Liver (tissue), 9 donors: ENCODE data around the gene ARHGEF19. TPM values are rescaled to one million over a fixed set of nuclear protein-coding genes. Genes with fewer than 3 reads are reported as not detected.
A peak's percentile ranks its signal among the peaks of the same experiment; 100 is the strongest.

ENCODE experiments used
- DNase-seq: peaks from one replicate; pipeline ENCODE4 v3.0.0-alpha.2; 2017; ENCODE audit warnings: low spot score
- H3K27ac ChIP-seq, 2 donors: one replicate each; pipeline ENCODE4 v1.7.0; 2013; ENCODE audit warnings: inconsistent platforms in 2 of 2, low read length in 2 of 2, control low read depth in 1 of 2, low read depth in 1 of 2, mild to moderate bottlenecking in 1 of 2
- H3K27me3 ChIP-seq, 4 donors: one replicate each; pipeline versions ENCODE4 v1.6.1 to v1.7.0; 2013; ENCODE audit warnings: low read length in 3 of 4, inconsistent platforms in 1 of 4, mild to moderate bottlenecking in 1 of 4, moderate library complexity in 1 of 4; ENCODE audit not compliant: control insufficient read depth in 4 of 4, insufficient read depth in 4 of 4
- H3K36me3 ChIP-seq, 4 donors: one replicate each; pipeline versions ENCODE4 v1.6.1 to v1.7.0; 2013; ENCODE audit warnings: low read length in 3 of 4, mild to moderate bottlenecking in 3 of 4, low read depth in 1 of 4, moderate library complexity in 1 of 4; ENCODE audit not compliant: control insufficient read depth in 4 of 4, insufficient read depth in 3 of 4
- H3K4me1 ChIP-seq, 4 donors: one replicate each; pipeline versions ENCODE4 v1.6.1 to v1.7.0; 2013; ENCODE audit warnings: low read length in 3 of 4, mild to moderate bottlenecking in 3 of 4, moderate library complexity in 1 of 4; ENCODE audit not compliant: control insufficient read depth in 4 of 4, insufficient read depth in 4 of 4
- H3K4me3 ChIP-seq, 3 donors: one replicate each; pipeline versions ENCODE4 v1.6.1 to v1.7.0; 2013; ENCODE audit warnings: low read length in 3 of 3, control low read depth in 1 of 3, low read depth in 1 of 3, mild to moderate bottlenecking in 1 of 3
- H3K9ac ChIP-seq, 2 donors: one replicate each; pipeline ENCODE4 v1.7.0; 2013; ENCODE audit warnings: low read length in 2 of 2, mild to moderate bottlenecking in 2 of 2, moderate library complexity in 2 of 2, control low read depth in 1 of 2, low read depth in 1 of 2
- H3K9me3 ChIP-seq, 4 donors: one replicate each; pipeline versions ENCODE4 v1.6.1 to v1.7.0; 2013; ENCODE audit warnings: low read length in 3 of 4; ENCODE audit not compliant: control insufficient read depth in 4 of 4
- ATF3 ChIP-seq: IDR thresholded peaks from 2 replicates; pipeline ENCODE4 v1.6.1; 2016; ENCODE audit warnings: antibody characterized with exemption
- CTCF ChIP-seq: fragments of 150-350 bp; IDR thresholded peaks from 2 replicates; pipeline ENCODE4 v1.5.1; 2017; ENCODE audit warnings: improper control_type of control experiment, low read depth, low read length; ENCODE audit not compliant: missing input control
- EGR1 ChIP-seq, 2 donors: IDR thresholded peaks; 2 replicates each; pipeline ENCODE4 v1.6.1; 2016 to 2018; ENCODE audit warnings: antibody characterized with exemption in 2 of 2, low read depth in 2 of 2
- FOXA1 ChIP-seq: IDR thresholded peaks from 2 replicates; pipeline ENCODE4 v1.6.1; 2016; ENCODE audit warnings: antibody characterized with exemption
- FOXA2 ChIP-seq: IDR thresholded peaks from 2 replicates; pipeline ENCODE4 v1.6.1; 2016; ENCODE audit warnings: antibody characterized with exemption
- GABPA ChIP-seq, 2 donors: IDR thresholded peaks in 1 of 2; conservative IDR thresholded peaks in 1 of 2; 2 replicates each; pipeline ENCODE4 v1.6.1; 2016; ENCODE audit warnings: antibody characterized with exemption in 2 of 2, mild to moderate bottlenecking in 1 of 2, moderate library complexity in 1 of 2
- HNF4A ChIP-seq, 2 donors: conservative IDR thresholded peaks; 2 replicates each; pipeline ENCODE4 v1.6.1; 2016; ENCODE audit warnings: antibody characterized with exemption in 2 of 2, mild to moderate bottlenecking in 2 of 2
- HNF4G ChIP-seq: IDR thresholded peaks from 2 replicates; pipeline ENCODE4 v1.6.1; 2016; ENCODE audit warnings: antibody characterized with exemption
- JUND ChIP-seq, 2 donors: IDR thresholded peaks; 2 replicates each; pipeline ENCODE4 v1.6.1; 2016; ENCODE audit warnings: antibody characterized with exemption in 2 of 2
- MAX ChIP-seq: IDR thresholded peaks from 2 replicates; pipeline ENCODE4 v1.6.1; 2016; ENCODE audit warnings: antibody characterized with exemption
- NR2F2 ChIP-seq: IDR thresholded peaks from 2 replicates; pipeline ENCODE4 v1.6.1; 2016; ENCODE audit warnings: antibody characterized with exemption
- RAD21 ChIP-seq, 2 donors: IDR thresholded peaks; 2 replicates each; pipeline ENCODE4 v1.6.1; 2016; ENCODE audit warnings: antibody characterized with exemption in 2 of 2, mild to moderate bottlenecking in 2 of 2
- REST ChIP-seq: IDR thresholded peaks from 2 replicates; pipeline ENCODE4 v1.6.1; 2016; ENCODE audit warnings: antibody characterized with exemption, mild to moderate bottlenecking
- SP1 ChIP-seq: IDR thresholded peaks from 2 replicates; pipeline ENCODE4 v1.6.1; 2018; ENCODE audit warnings: antibody characterized with exemption, mild to moderate bottlenecking
- YY1 ChIP-seq: IDR thresholded peaks from 2 replicates; pipeline ENCODE4 v1.6.1; 2016; ENCODE audit warnings: antibody characterized with exemption, mild to moderate bottlenecking
- ZBTB33 ChIP-seq: IDR thresholded peaks from 2 replicates; pipeline ENCODE4 v1.6.1; 2016; ENCODE audit warnings: antibody characterized with exemption
- WGBS: extraction: QIAGEN DNeasy Blood & Tissue Kit; methylation state at CpG from one replicate; pipeline ENCODE4 v1.1.7; 2013; 5-methylcytosine and 5-hydroxymethylcytosine counted together
- polyA plus RNA-seq, 2 donors: library from polyadenylated mRNA; stranded (reverse) in 1 of 2; unstranded in 1 of 2; fragments of 200-250 nt in 1 of 2; fragments of >200 nt in 1 of 2; fragmentation: Nextera tagmentation in 1 of 2; extraction: Ambion mirVana in 1 of 2; gene quantifications; one replicate each; pipeline versions ENCODE4 v1.2.1 to v1.2.3, GENCODE V29; 2013 to 2015
- total RNA-seq, 2 donors: library from RNA; depleted of rRNA; stranded (reverse); fragments of >200 nt; gene quantifications; one replicate each; pipeline ENCODE4 v1.2.3, GENCODE V29; 2014
- donor health status: healthy.
- donor health status: healthy.
- donor health status: healthy.
- donor health status: healthy.
- donor health status: healthy.

ARHGEF19 gene
- total and polyA plus RNA-seq, 4 donors = 0.79 to 3.2 (median 2.5) TPM

- Histone ChIP-seq H3K27me3 (no peaks in the 10 kb centered on the region), H3K4me3 (no peak overlapping the region), H3K9ac (no peak overlapping the region), H3K36me3 (no peaks in the 10 kb centered on the region), H3K4me1 (peaks cover 25 to 86% (median 62%) of the 10 kb centered on the region in 4 donors), H3K27ac (peak overlapping the region; percentile 48 to 83), H3K9me3 (no peaks in the 10 kb centered on the region)
- DNase-seq = no peak
- TF ChIP-seq SP1 (no peak), MAX (no peak), FOXA1 (no peak), ATF3 (no peak), EGR1 (IDR thresholded peaks at IDR 0.05; ENCODE audit: low read depth in 2 of 2) (no peak), YY1 (no peak), REST (no peak), FOXA2 (no peak), HNF4A (conservative IDR thresholded peaks at IDR 0.05) (no peak), RAD21 (IDR thresholded peaks at IDR 0.05) (no peak), GABPA (IDR thresholded peaks at IDR 0.05 in 1 of 2, conservative IDR thresholded peaks at IDR 0.05 in 1 of 2) (no peak), JUND (IDR thresholded peaks at IDR 0.05) (no peak), HNF4G (no peak), NR2F2 (no peak)
- WGBS = 85% methylated on average over 13 of the region's 13 CpGs
Measured at GRCh38 chr1:16180291-16180824, 32.1 kb downstream of the ARHGEF19 start.

GRCh38 chr1:16178596-16179497 is 33.6 kb downstream of the ARHGEF19 start:
- DNase-seq = no peak
- WGBS = 29% methylated on average over 19 of the region's 19 CpGs
- Histone ChIP-seq H3K9ac (peak overlapping the region in 1 of 2 donors; percentile 71), H3K27ac (peak overlapping the region; percentile 86 to 95), H3K36me3 (no peaks in the 10 kb centered on the region), H3K9me3 (no peaks in the 10 kb centered on the region), H3K4me3 (no peak overlapping the region), H3K27me3 (no peaks in the 10 kb centered on the region), H3K4me1 (peaks cover 25 to 80% (median 56%) of the 10 kb centered on the region in 4 donors)
- TF ChIP-seq SP1 (peak; percentile 95), REST (peak; percentile 44), JUND (IDR thresholded peaks at IDR 0.05) (peak; percentile 75 to 78), FOXA2 (peak; percentile 56), CTCF (no peak), FOXA1 (no peak), GABPA (IDR thresholded peaks at IDR 0.05 in 1 of 2, conservative IDR thresholded peaks at IDR 0.05 in 1 of 2) (peak; percentile 72 to 86), ZBTB33 (peak; percentile 60), ATF3 (no peak), HNF4A (conservative IDR thresholded peaks at IDR 0.05) (peak; percentile 96 to 98), YY1 (peak; percentile 72), EGR1 (IDR thresholded peaks at IDR 0.05; ENCODE audit: low read depth in 2 of 2) (peak in 1 of 2 donors; percentile 60), MAX (peak; percentile 61)
